Measurements from ENCODE around the gene MAP6. TPM values are rescaled to one million over a fixed set of nuclear protein-coding genes. Genes with fewer than 3 reads are reported as not detected.

The MAP6 gene
- total and polyA plus RNA-seq, 9 of the 15 experiments (the other 6 are each of a cell fraction or from before 2014, with no cell fraction given), result not detected

DNA sequence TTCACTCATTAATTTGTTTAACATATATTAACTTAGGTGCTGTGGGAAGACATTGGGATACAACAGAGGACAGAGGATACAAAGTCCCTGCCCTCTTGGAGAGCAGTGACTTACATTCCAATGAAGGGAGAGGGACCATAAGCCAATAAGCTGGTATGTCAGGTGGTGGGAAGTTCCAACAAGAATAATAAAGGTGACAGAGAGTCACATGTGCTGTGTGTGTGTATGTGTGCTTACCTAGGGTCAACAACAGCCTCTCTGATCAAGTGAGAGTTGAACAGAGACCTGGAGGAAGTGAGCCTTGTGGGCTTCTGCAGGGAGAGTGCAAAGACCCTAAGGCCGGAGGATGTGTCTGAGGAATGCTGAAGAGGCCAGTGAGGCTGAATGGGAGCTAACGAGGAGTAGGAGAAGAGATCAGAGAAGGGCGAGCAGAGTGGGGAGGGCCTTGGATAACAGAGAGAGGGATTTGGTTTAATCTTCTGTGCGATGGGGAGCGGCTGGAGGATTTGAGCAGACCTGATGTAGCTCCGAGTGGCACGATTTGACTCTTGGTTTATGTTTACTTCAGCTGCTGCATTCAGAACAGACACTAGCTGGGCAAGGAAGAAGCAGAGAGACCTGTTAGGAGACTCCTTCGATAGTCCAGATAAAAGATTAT lies 35.3 kb downstream of the MAP6 start:
- 14% methylated on average over 8 of the region's 8 CpGs for WGBS (ENCODE audit: insufficient coverage, low coverage, missing lambda C conversion rate)
- H3K79me2 ChIP-seq (ENCODE audit: control insufficient read depth, insufficient read depth, low read length), result no peaks in the 10 kb centered on the region
- ATAC-seq (no peak), DNase-seq (ENCODE audit: extremely low read depth in 1 of 4, low spot score in 3 of 4) (no peak), FAIRE-seq (no peak)
- no TSS peak for BruUV-seq (replicated peaks)
- peaks cover 0 to 5% of the 10 kb centered on the region in 2 experiments; a peak in 3 of 5 replicates for H3K4me1 ChIP-seq (replicated peaks in 1 of 2; ENCODE audit: control insufficient read depth in 2 of 2, insufficient read depth in 2 of 2, low read length in 2 of 2)
- intact Hi-C loops (cut with micrococcal nuclease) (no loop called here), in situ Hi-C loops (cut with MboI) (no loop called here)
- peaks cover 15 to 19% of the 10 kb centered on the region in 2 experiments; a peak in 3 of 5 replicates for H3K27me3 ChIP-seq (ENCODE audit: control insufficient read depth in 2 of 2, insufficient read depth in 2 of 2, low read length in 2 of 2)
- H4K20me1 ChIP-seq (replicated peaks; ENCODE audit: control insufficient read depth, insufficient read depth, low read length), result no peaks in the 10 kb centered on the region
- H3K4me2 ChIP-seq (ENCODE audit: insufficient read depth, low read length), result no peak overlapping the region
- ChIA-PET POLR2A (no interaction called here), CTCF (ENCODE audit: low intra/inter-chr PET ratio) (no interaction called here)
- H3K9me1 ChIP-seq (ENCODE audit: control insufficient read depth, insufficient read depth, low read length), result no peaks in the 10 kb centered on the region
- no peaks in the 10 kb centered on the region for H3K9me3 ChIP-seq (replicated peaks; ENCODE audit: control insufficient read depth, insufficient read depth, low read depth, low read length)
- no peak overlapping the region for H3K9ac ChIP-seq (ENCODE audit: insufficient read depth in 1 of 2, low read depth in 2 of 2, low read length in 2 of 2)
- no peak overlapping the region for H3K4me3 ChIP-seq
- H2AFZ ChIP-seq (ENCODE audit: low read depth, low read length), result peak overlapping the region; percentile 7; the same call in 1 of the 2 replicates
- no peak overlapping the region for H3K27ac ChIP-seq (ENCODE audit: extremely low read depth, low read depth, low read length)
- no peaks in the 10 kb centered on the region for H3K36me3 ChIP-seq (ENCODE audit: control insufficient read depth, insufficient read depth, low read length)
- TF ChIP-seq SP1 (CRISPR knock-in tag; IDR thresholded peaks at IDR 0.05) (no peak), HDAC2 (IDR thresholded peaks at IDR 0.05) (no peak), SNIP1 (IDR thresholded peaks at IDR 0.05; ENCODE audit: low read depth) (no peak), SMARCE1 (IDR thresholded peaks at IDR 0.05) (no peak), KLF13 (tag; IDR thresholded peaks at IDR 0.05; ENCODE audit: borderline replicate concordance, low read depth) (no peak), HCFC1 (IDR thresholded peaks at IDR 0.05; ENCODE audit: low read depth, low read length) (no peak), SRF (CRISPR knock-in tag; IDR thresholded peaks at IDR 0.05) (no peak), PKNOX1 (IDR thresholded peaks at IDR 0.05) (no peak), EWSR1 (IDR thresholded peaks at IDR 0.05; ENCODE audit: borderline replicate concordance, low read depth, partially characterized antibody) (no peak), BRF2 (IDR thresholded peaks at IDR 0.05; ENCODE audit: borderline replicate concordance, insufficient read depth, insufficient read length) (no peak), EZH2 (IDR thresholded peaks at IDR 0.05; ENCODE audit: borderline replicate concordance, low read depth, low read length) (no peak), HDAC3 (IDR thresholded peaks at IDR 0.05; ENCODE audit: borderline replicate concordance, partially characterized antibody) (no peak), ZNF12 (CRISPR knock-in tag; IDR thresholded peaks at IDR 0.05) (no peak), HINFP (tag; conservative IDR thresholded peaks at IDR 0.05; ENCODE audit: low read depth) (no peak), TAF7 (tag; IDR thresholded peaks at IDR 0.05) (no peak)
- TF ChIP-seq, protein P1, sequence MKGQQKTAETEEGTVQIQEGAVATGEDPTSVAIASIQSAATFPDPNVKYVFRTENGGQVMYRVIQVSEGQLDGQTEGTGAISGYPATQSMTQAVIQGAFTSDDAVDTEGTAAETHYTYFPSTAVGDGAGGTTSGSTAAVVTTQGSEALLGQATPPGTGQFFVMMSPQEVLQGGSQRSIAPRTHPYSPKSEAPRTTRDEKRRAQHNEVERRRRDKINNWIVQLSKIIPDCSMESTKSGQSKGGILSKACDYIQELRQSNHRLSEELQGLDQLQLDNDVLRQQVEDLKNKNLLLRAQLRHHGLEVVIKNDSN (CRISPR knock-in tag; IDR thresholded peaks at IDR 0.05), result no peak

All from K562 (cell line).